BLaER1 (cell line): ENCODE results near the gene UPF1.

Experiments
- H3K27ac ChIP-seq: shearing (Covaris generic); formaldehyde crosslinking; 2 replicates; pipeline ENCODE4 v1.8.1; 2022
- H3K27me3 ChIP-seq: shearing (Covaris generic); formaldehyde crosslinking; 2 replicates; pipeline ENCODE4 v1.8.1; 2022
- H3K36me3 ChIP-seq: shearing (Covaris generic); formaldehyde crosslinking; 2 replicates; pipeline ENCODE4 v1.8.1; 2022
- H3K4me1 ChIP-seq: shearing (Covaris generic); formaldehyde crosslinking; 2 replicates; pipeline ENCODE4 v1.8.1; 2022
- H3K4me2 ChIP-seq: shearing (Covaris generic); formaldehyde crosslinking; 2 replicates; pipeline ENCODE4 v1.8.1; 2022
- H3K4me3 ChIP-seq: shearing (Covaris generic); formaldehyde crosslinking; 2 replicates; pipeline ENCODE4 v1.8.1; 2022
- H3K9ac ChIP-seq: shearing (Covaris generic); formaldehyde crosslinking; 2 replicates; pipeline ENCODE4 v1.8.1; 2022
- H3K9me3 ChIP-seq: shearing (Covaris generic); formaldehyde crosslinking; 2 replicates; pipeline ENCODE4 v1.8.1; 2022
- H4K20me1 ChIP-seq: shearing (Covaris generic); formaldehyde crosslinking; 2 replicates; pipeline ENCODE4 v1.8.1; 2022
- Cebpa-rat ChIP-seq: shearing (Covaris generic); IDR thresholded peaks from 2 replicates; pipeline ENCODE4 v1.8.1; 2022

The UPF1 gene

GRCh38 chr19:18798384-18799352 lies 33.1 kb upstream of the UPF1 start:
- Histone ChIP-seq H3K9ac (no peak overlapping the region), H3K9me3 (no peaks in the 10 kb centered on the region), H3K4me1 (no peaks in the 10 kb centered on the region), H3K27ac (no peak overlapping the region), H4K20me1 (peaks cover 10% of the 10 kb centered on the region; the same call in 1 of the 2 replicates), H3K27me3 (peaks cover 70% of the 10 kb centered on the region), H3K4me2 (no peak overlapping the region), H3K4me3 (no peak overlapping the region), H3K36me3 (no peaks in the 10 kb centered on the region)
- TF ChIP-seq Cebpa-rat: no peak

GRCh38 chr19:18799389-18799970 lies 32.3 kb upstream of the UPF1 start:
- no peak for TF ChIP-seq Cebpa-rat
- Histone ChIP-seq H3K4me1 (no peaks in the 10 kb centered on the region), H3K27me3 (peaks cover 61% of the 10 kb centered on the region), H4K20me1 (peaks cover 8% of the 10 kb centered on the region; the same call in 1 of the 2 replicates), H3K9ac (no peak overlapping the region), H3K27ac (no peak overlapping the region), H3K4me3 (no peak overlapping the region), H3K9me3 (no peaks in the 10 kb centered on the region), H3K36me3 (no peaks in the 10 kb centered on the region), H3K4me2 (no peak overlapping the region)

GRCh38 chr19:18800079-18800478 lies 31.7 kb upstream of the UPF1 start:
- Histone ChIP-seq H3K27ac (no peak overlapping the region), H3K9ac (no peak overlapping the region), H3K4me3 (no peak overlapping the region), H3K4me2 (no peak overlapping the region), H4K20me1 (peaks cover 6% of the 10 kb centered on the region; the same call in 1 of the 2 replicates), H3K4me1 (no peaks in the 10 kb centered on the region), H3K36me3 (no peaks in the 10 kb centered on the region), H3K9me3 (no peaks in the 10 kb centered on the region), H3K27me3 (peaks cover 55% of the 10 kb centered on the region)
- no peak for TF ChIP-seq Cebpa-rat

GRCh38 chr19:18800636-18801035 lies 31.1 kb upstream of the UPF1 start:
- Histone ChIP-seq H3K4me2 (no peak overlapping the region), H3K9me3 (no peaks in the 10 kb centered on the region), H3K27ac (no peak overlapping the region), H3K9ac (no peak overlapping the region), H3K4me3 (no peak overlapping the region), H4K20me1 (peaks cover under 1% of the 10 kb centered on the region; the same call in 1 of the 2 replicates), H3K27me3 (peaks cover 50% of the 10 kb centered on the region), H3K4me1 (no peaks in the 10 kb centered on the region), H3K36me3 (no peaks in the 10 kb centered on the region)
- TF ChIP-seq Cebpa-rat: no peak

GRCh38 chr19:18802354-18802753 lies 29.4 kb upstream of the UPF1 start:
- H4K20me1 ChIP-seq: no peaks in the 10 kb centered on the region
- H3K4me2 ChIP-seq: no peak overlapping the region
- TF ChIP-seq Cebpa-rat: no peak

GRCh38 chr19:18803550-18804138 lies 28.1 kb upstream of the UPF1 start:
- Histone ChIP-seq H3K4me2 (no peak overlapping the region), H3K36me3 (no peaks in the 10 kb centered on the region), H3K4me1 (no peaks in the 10 kb centered on the region), H3K27me3 (peaks cover 20% of the 10 kb centered on the region), H3K4me3 (no peak overlapping the region), H3K9me3 (no peaks in the 10 kb centered on the region), H3K9ac (no peak overlapping the region), H3K27ac (no peak overlapping the region), H4K20me1 (no peaks in the 10 kb centered on the region)
- no peak for TF ChIP-seq Cebpa-rat

More at GRCh38 chr19:18802354-18802753, 29.4 kb upstream of the UPF1 start:
- no peak overlapping the region for H3K9ac ChIP-seq
- H3K4me3 ChIP-seq: no peak overlapping the region
- H3K27ac ChIP-seq: no peak overlapping the region
- no peaks in the 10 kb centered on the region for H3K36me3 ChIP-seq
- peaks cover 33% of the 10 kb centered on the region for H3K27me3 ChIP-seq
- no peaks in the 10 kb centered on the region for H3K4me1 ChIP-seq
- no peaks in the 10 kb centered on the region for H3K9me3 ChIP-seq

- Histone ChIP-seq H3K9me3 (no peaks in the 10 kb centered on the region), H3K9ac (no peak overlapping the region), H3K27ac (no peak overlapping the region), H3K27me3 (peaks cover 15% of the 10 kb centered on the region), H3K36me3 (no peaks in the 10 kb centered on the region), H4K20me1 (no peaks in the 10 kb centered on the region), H3K4me3 (no peak overlapping the region), H3K4me1 (no peaks in the 10 kb centered on the region), H3K4me2 (no peak overlapping the region)
- TF ChIP-seq Cebpa-rat: no peak
These were observed 27.6 kb upstream of the UPF1 start for GRCh38 chr19:18804139-18804601.

GRCh38 chr19:18804643-18805042 lies 27.1 kb upstream of the UPF1 start:
- no peak overlapping the region for H3K4me2 ChIP-seq
- no peaks in the 10 kb centered on the region for H4K20me1 ChIP-seq
- TF ChIP-seq Cebpa-rat: no peak
- no peaks in the 10 kb centered on the region for H3K36me3 ChIP-seq
- no peak overlapping the region for H3K4me3 ChIP-seq
- H3K27me3 ChIP-seq: peaks cover 11% of the 10 kb centered on the region
- no peak overlapping the region for H3K9ac ChIP-seq
- H3K27ac ChIP-seq: no peak overlapping the region
- H3K9me3 ChIP-seq: no peaks in the 10 kb centered on the region
- H3K4me1 ChIP-seq: no peaks in the 10 kb centered on the region

GRCh38 chr19:18807861-18808331 lies 23.9 kb upstream of the UPF1 start:
- no peak for TF ChIP-seq Cebpa-rat
- Histone ChIP-seq H3K9me3 (no peaks in the 10 kb centered on the region), H4K20me1 (no peaks in the 10 kb centered on the region), H3K4me2 (no peak overlapping the region), H3K27ac (no peak overlapping the region), H3K27me3 (no peaks in the 10 kb centered on the region), H3K36me3 (no peaks in the 10 kb centered on the region), H3K4me1 (no peaks in the 10 kb centered on the region), H3K4me3 (no peak overlapping the region), H3K9ac (no peak overlapping the region)
